GM12878 (cell line): ENCODE data around the gene HIC1. TPM values are rescaled to one million over a fixed set of nuclear protein-coding genes. Genes with fewer than 3 reads are reported as not detected.

Experiments used
- ATAC-seq: fragments of 200-7000 bp; cut with Tn5 transposase; 3 replicates; pipeline ENCODE4 v1.9.1; 2020; ENCODE audit warnings: mild to moderate bottlenecking, moderate library complexity
- BruUV-seq: library from RNA; stranded (reverse); fragments of 400-500 nt; replicated peaks from 2 replicates; lab custom pipeline; 2021; lab: Mats Ljungman, UMichigan
- CTCF ChIA-PET: fragments of 300-600 bp; sonication (Branson Sonifier 250); formaldehyde crosslinking; extraction: SDS; loops from one replicate; lab custom pipeline; 2021; ENCODE audit warnings: inconsistent platforms; lab: Yijun Ruan, JAX
- POLR2A ChIA-PET: fragments of 350-600 bp; formaldehyde crosslinking; extraction: SDS; loops from one replicate; lab custom pipeline; 2021; ENCODE audit warnings: inconsistent platforms; lab: Charles Lee
- RAD21 ChIA-PET: fragments of 300-600 bp; sonication (Branson Sonifier 250); formaldehyde crosslinking; loops from one replicate; lab custom pipeline; 2023; ENCODE audit warnings: antibody characterized with exemption; ENCODE audit not compliant: unreplicated experiment; lab: Charles Lee
- SMC1A ChIA-PET: fragments of 300-600 bp; sonication (Branson Sonifier 250); formaldehyde crosslinking; loops from one replicate; lab custom pipeline; 2023; ENCODE audit not compliant: unreplicated experiment, uncharacterized antibody; lab: Charles Lee
- DNase-seq: peaks from one replicate; pipeline ENCODE4 v3.0.0-alpha.2; 2011; ENCODE audit warnings: low read depth, low spot score
- FAIRE-seq: peaks from 3 replicates; lab custom pipeline; 2011; peaks lifted over from hg19 to GRCh38; lab: Jason Lieb, UNC
- H2AFZ ChIP-seq: 2 replicates; pipeline ENCODE4 v1.6.0; 2011; ENCODE audit warnings: low read depth, low read length, control low read depth; ENCODE audit not compliant: control insufficient read depth
- H3K27ac ChIP-seq: 2 replicates; pipeline ENCODE4 v1.5.1; 2011; ENCODE audit warnings: control low read depth; ENCODE audit not compliant: control insufficient read depth, insufficient read depth
- H3K27me3 ChIP-seq, 2 experiments: replicated peaks in 1 of 2; 2 replicates each; pipeline versions ENCODE4 v1.6.0 to v1.6.1; 2011; ENCODE audit warnings: low read length in 1 of 2; ENCODE audit not compliant: control insufficient read depth in 2 of 2, insufficient read depth in 2 of 2
- H3K36me3 ChIP-seq, 2 experiments: 2 replicates each; pipeline ENCODE4 v1.5.1; 2011; ENCODE audit warnings: low read length in 1 of 2; ENCODE audit not compliant: control insufficient read depth in 2 of 2, insufficient read depth in 2 of 2
- H3K4me1 ChIP-seq: 2 replicates; pipeline ENCODE4 v1.6.1; 2011; ENCODE audit warnings: mild to moderate bottlenecking, low read length, moderate library complexity, mixed read lengths; ENCODE audit not compliant: control insufficient read depth, insufficient read depth
- H3K4me2 ChIP-seq: 2 replicates; pipeline ENCODE4 v1.6.0; 2011; ENCODE audit warnings: control low read depth; ENCODE audit not compliant: control insufficient read depth, insufficient read depth
- H3K4me3 ChIP-seq: fragments of 200-600 bp; sonication (generic); 2 replicates; pipeline ENCODE4 v1.5.1; 2016
- H3K79me2 ChIP-seq: 2 replicates; pipeline ENCODE4 v1.6.0; 2011; ENCODE audit warnings: low read length; ENCODE audit not compliant: control insufficient read depth, insufficient read depth
- H3K9ac ChIP-seq: 2 replicates; pipeline ENCODE4 v1.8.0; 2011; ENCODE audit warnings: low read length, control low read depth, mixed read lengths; ENCODE audit not compliant: control insufficient read depth, insufficient read depth
- H3K9me3 ChIP-seq: replicated peaks from 3 replicates; pipeline ENCODE4 v1.5.1; 2011; ENCODE audit warnings: mild to moderate bottlenecking, low read length; ENCODE audit not compliant: control insufficient read depth, insufficient read depth
- H4K20me1 ChIP-seq: 2 replicates; pipeline ENCODE4 v1.6.0; 2011; ENCODE audit not compliant: control insufficient read depth, insufficient read depth
- BMI1 ChIP-seq: fragments of 450-650 bp; IDR thresholded peaks from 2 replicates; pipeline ENCODE4 v1.6.1; 2016; ENCODE audit warnings: mild to moderate bottlenecking, moderate library complexity, borderline replicate concordance
- CHD2 ChIP-seq: IDR thresholded peaks from 2 replicates; pipeline ENCODE4 v1.6.1; 2011; ENCODE audit warnings: low read depth, low read length, improper control_type of control experiment, borderline replicate concordance
- GATAD2B ChIP-seq: fragments of 450-650 bp; conservative IDR thresholded peaks from 2 replicates; pipeline ENCODE4 v1.6.1; 2017; ENCODE audit warnings: low read depth, mild to moderate bottlenecking, moderate library complexity
- IKZF1 ChIP-seq: fragments of 450-650 bp; conservative IDR thresholded peaks from 2 replicates; pipeline ENCODE4 v1.6.1; 2017; ENCODE audit warnings: antibody characterized with exemption, mild to moderate bottlenecking
- MXI1 ChIP-seq: fragments of 150-350 bp; IDR thresholded peaks from 2 replicates; pipeline ENCODE4 v1.6.1; 2011; ENCODE audit warnings: low read depth, mild to moderate bottlenecking, inconsistent platforms, low read length, improper control_type of control experiment
- PML ChIP-seq: IDR thresholded peaks from 2 replicates; pipeline ENCODE4 v1.6.1; 2012; ENCODE audit warnings: low read length, inconsistent platforms
- POLR2AphosphoS2 ChIP-seq: IDR thresholded peaks from 2 replicates; pipeline ENCODE4 v1.6.1; 2011; ENCODE audit warnings: low read depth, mild to moderate bottlenecking, low read length, improper control_type of control experiment, moderate library complexity
- RUNX3 ChIP-seq: IDR thresholded peaks from 2 replicates; pipeline ENCODE4 v1.6.1; 2012; ENCODE audit warnings: low read length, inconsistent platforms
- SUZ12 ChIP-seq: fragments of 200-600 bp; sonication (generic); IDR thresholded peaks from one replicate; pipeline ENCODE4 v1.6.1; 2018; ENCODE audit warnings: antibody characterized with exemption, mild to moderate bottlenecking; ENCODE audit not compliant: unreplicated experiment
- WGBS: methylation state at CpG from one replicate; pipeline ENCODE4 v1.1.6; 2016; ENCODE audit warnings: low lambda C conversion rate; ENCODE audit not compliant: insufficient replicate concordance, insufficient coverage; ENCODE audit errors: missing lambda C conversion rate; 5-methylcytosine and 5-hydroxymethylcytosine counted together
- in situ Hi-C: fragments of 300-500 bp; cut with MboI; formaldehyde crosslinking; loops from 9 replicates; pipeline ENCODE4 v1.14.3; 2018; ENCODE audit warnings: mixed read lengths
- intact Hi-C: fragments of 100-400 bp; cut with micrococcal nuclease; formaldehyde crosslinking; loops from one replicate; pipeline ENCODE4 v1.14.2; 2022; ENCODE audit not compliant: unreplicated experiment
- polyA plus RNA-seq, 11 experiments: library from polyadenylated mRNA; depleted of rRNA in 4 of 11; unstranded in 6 of 11; stranded (reverse) in 5 of 11; fragments of >200 nt; fragmentation: Nextera tagmentation in 4 of 11; fragmentation: Illumina TruSeq in 1 of 11; extraction: Ambion mirVana in 4 of 11; extraction: Trizol in 1 of 11; gene quantifications; 1 replicate in 1 of 11; 2 replicates in 10 of 11; pipeline versions ENCODE4 v1.2.1 to v1.2.3, GENCODE V29; 2011 to 2016; ENCODE audit warnings: inconsistent platforms in 2 of 11, missing spikeins in 2 of 11, low read depth in 1 of 11
- total RNA-seq, 4 experiments: library from RNA; depleted of rRNA in 3 of 4; stranded (reverse); fragments of >200 nt in 3 of 4; fragmentation: Illumina TruSeq in 1 of 4; extraction: Trizol in 1 of 4; gene quantifications; 2 replicates each; pipeline versions ENCODE4 v1.2.1 to v1.2.3, GENCODE V29; 2013 to 2021
- TF ChIP-seq, protein P1 (sequence below): IDR thresholded peaks from 2 replicates; pipeline ENCODE4 v1.6.1; 2011; ENCODE audit warnings: borderline replicate concordance, low read depth, mild to moderate bottlenecking, moderate library complexity, mixed read lengths, low read length; ENCODE audit not compliant: insufficient read depth; ENCODE audit errors: extremely low read length
- TF ChIP-seq, protein P2 (sequence below): fragments of 450-650 bp; IDR thresholded peaks from 2 replicates; pipeline ENCODE4 v1.6.1; 2017; ENCODE audit warnings: mild to moderate bottlenecking, moderate library complexity

Gene HIC1
- total and polyA plus RNA-seq, 10 of the 15 experiments (the other 5 are each of a cell fraction or from before 2014, with no cell fraction given), result 0.11 to 61.1 (median 4.9) TPM

DNA sequence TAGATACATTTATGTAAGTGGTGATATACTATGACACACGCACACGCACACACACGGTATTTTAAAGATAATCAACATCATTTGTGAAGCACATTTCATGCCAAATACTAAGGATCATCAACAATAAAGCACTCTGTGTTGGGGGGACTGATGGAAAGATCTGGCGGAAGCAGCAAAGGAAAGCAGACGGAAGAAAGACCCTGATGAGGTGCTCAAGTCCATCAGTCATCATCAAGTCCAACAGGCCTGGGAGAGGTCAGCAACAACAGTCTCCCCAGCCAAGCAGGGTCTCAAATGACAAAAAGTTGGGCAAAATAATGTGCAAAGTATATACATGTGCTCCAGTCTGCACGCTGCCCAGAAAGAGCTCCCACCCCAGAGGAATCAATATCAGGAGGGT lies 55.5 kb downstream of the HIC1 start:
- POLR2A ChIA-PET, result interaction anchor here (0.6 to 0.7 kb wide), 3 partner anchors 10 to 220 kb away, joined by 4 to 12 read pairs (median 6); no protein-coding TSS in a partner anchor
- Histone ChIP-seq H3K27me3 (no peaks in the 10 kb centered on the region), H3K9ac (no peak overlapping the region), H3K36me3 (no peaks in the 10 kb centered on the region; a peak in 2 of 4 replicates), H3K27ac (no peak overlapping the region), H4K20me1 (no peaks in the 10 kb centered on the region), H3K4me1 (peaks cover 30% of the 10 kb centered on the region), H3K79me2 (no peaks in the 10 kb centered on the region), H3K4me3 (no peak overlapping the region), H3K4me2 (no peak overlapping the region), H3K9me3 (no peaks in the 10 kb centered on the region), H2AFZ (no peak overlapping the region)
- TF ChIP-seq GATAD2B, result no peak
- no peak for TF ChIP-seq RUNX3
- no peak for TF ChIP-seq IKZF1
- TF ChIP-seq POLR2AphosphoS2, result no peak
- TF ChIP-seq SUZ12, result no peak
- TF ChIP-seq BMI1, result no peak
- TF ChIP-seq, protein P1, sequence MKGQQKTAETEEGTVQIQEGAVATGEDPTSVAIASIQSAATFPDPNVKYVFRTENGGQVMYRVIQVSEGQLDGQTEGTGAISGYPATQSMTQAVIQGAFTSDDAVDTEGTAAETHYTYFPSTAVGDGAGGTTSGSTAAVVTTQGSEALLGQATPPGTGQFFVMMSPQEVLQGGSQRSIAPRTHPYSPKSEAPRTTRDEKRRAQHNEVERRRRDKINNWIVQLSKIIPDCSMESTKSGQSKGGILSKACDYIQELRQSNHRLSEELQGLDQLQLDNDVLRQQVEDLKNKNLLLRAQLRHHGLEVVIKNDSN, result no peak
- TF ChIP-seq MXI1, result no peak
- TF ChIP-seq PML, result no peak
- TF ChIP-seq, protein P2, sequence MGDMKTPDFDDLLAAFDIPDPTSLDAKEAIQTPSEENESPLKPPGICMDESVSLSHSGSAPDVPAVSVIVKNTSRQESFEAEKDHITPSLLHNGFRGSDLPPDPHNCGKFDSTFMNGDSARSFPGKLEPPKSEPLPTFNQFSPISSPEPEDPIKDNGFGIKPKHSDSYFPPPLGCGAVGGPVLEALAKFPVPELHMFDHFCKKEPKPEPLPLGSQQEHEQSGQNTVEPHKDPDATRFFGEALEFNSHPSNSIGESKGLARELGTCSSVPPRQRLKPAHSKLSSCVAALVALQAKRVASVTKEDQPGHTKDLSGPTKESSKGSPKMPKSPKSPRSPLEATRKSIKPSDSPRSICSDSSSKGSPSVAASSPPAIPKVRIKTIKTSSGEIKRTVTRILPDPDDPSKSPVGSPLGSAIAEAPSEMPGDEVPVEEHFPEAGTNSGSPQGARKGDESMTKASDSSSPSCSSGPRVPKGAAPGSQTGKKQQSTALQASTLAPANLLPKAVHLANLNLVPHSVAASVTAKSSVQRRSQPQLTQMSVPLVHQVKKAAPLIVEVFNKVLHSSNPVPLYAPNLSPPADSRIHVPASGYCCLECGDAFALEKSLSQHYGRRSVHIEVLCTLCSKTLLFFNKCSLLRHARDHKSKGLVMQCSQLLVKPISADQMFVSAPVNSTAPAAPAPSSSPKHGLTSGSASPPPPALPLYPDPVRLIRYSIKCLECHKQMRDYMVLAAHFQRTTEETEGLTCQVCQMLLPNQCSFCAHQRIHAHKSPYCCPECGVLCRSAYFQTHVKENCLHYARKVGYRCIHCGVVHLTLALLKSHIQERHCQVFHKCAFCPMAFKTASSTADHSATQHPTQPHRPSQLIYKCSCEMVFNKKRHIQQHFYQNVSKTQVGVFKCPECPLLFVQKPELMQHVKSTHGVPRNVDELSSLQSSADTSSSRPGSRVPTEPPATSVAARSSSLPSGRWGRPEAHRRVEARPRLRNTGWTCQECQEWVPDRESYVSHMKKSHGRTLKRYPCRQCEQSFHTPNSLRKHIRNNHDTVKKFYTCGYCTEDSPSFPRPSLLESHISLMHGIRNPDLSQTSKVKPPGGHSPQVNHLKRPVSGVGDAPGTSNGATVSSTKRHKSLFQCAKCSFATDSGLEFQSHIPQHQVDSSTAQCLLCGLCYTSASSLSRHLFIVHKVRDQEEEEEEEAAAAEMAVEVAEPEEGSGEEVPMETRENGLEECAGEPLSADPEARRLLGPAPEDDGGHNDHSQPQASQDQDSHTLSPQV, result no peak
- no peak for TF ChIP-seq CHD2
- SMC1A ChIA-PET, result no interaction called here
- no peak for DNase-seq
- 96% methylated on average over 6 of the region's 6 CpGs for WGBS
- no TSS peak for BruUV-seq
- ATAC-seq, result no peak
- in situ Hi-C loops (no loop called here), intact Hi-C loops (no loop called here)
- CTCF ChIA-PET, result interaction anchor here (1.6 to 2.8 kb wide), 2 partner anchors 13 to 135 kb away, joined by 3 to 11 read pairs; no protein-coding TSS in a partner anchor
- no peak for FAIRE-seq
- RAD21 ChIA-PET, result interaction anchor here (0.8 to 1.0 kb wide), 2 partner anchors 11 to 12 kb away, joined by 3 read pairs; no protein-coding TSS in a partner anchor
